Measurements from ENCODE around the gene KY.

The KY gene

GRCh38 chr3:134641671-134642300 is 9.0 kb downstream of the KY start:
- no peak overlapping the region for H3K27ac ChIP-seq (ENCODE audit: low read length)
- no peak overlapping the region for H3K9ac ChIP-seq (ENCODE audit: low read length)
- no peak overlapping the region for H3K4me3 ChIP-seq (ENCODE audit: low read length)
- H3K9me3 ChIP-seq (ENCODE audit: control insufficient read depth, low read depth, low read length): no peaks in the 10 kb centered on the region
- peaks cover 14% of the 10 kb centered on the region for H3K27me3 ChIP-seq (ENCODE audit: control insufficient read depth, insufficient read depth, low read length)
- H3K4me1 ChIP-seq (ENCODE audit: control insufficient read depth, low read depth, low read length): peaks cover 8% of the 10 kb centered on the region
- H3K36me3 ChIP-seq (ENCODE audit: control insufficient read depth, low read depth, low read length): no peaks in the 10 kb centered on the region

GRCh38 chr3:134640872-134641470 is 9.9 kb downstream of the KY start:
- no peaks in the 10 kb centered on the region for H3K9me3 ChIP-seq (ENCODE audit: control insufficient read depth, low read depth, low read length)
- H3K36me3 ChIP-seq (ENCODE audit: control insufficient read depth, low read depth, low read length): no peaks in the 10 kb centered on the region
- no peak overlapping the region for H3K4me3 ChIP-seq (ENCODE audit: low read length)
- no peak overlapping the region for H3K27ac ChIP-seq (ENCODE audit: low read length)
- H3K9ac ChIP-seq (ENCODE audit: low read length): no peak overlapping the region
- H3K4me1 ChIP-seq (ENCODE audit: control insufficient read depth, low read depth, low read length): peaks cover 8% of the 10 kb centered on the region
- H3K27me3 ChIP-seq (ENCODE audit: control insufficient read depth, insufficient read depth, low read length): peaks cover 6% of the 10 kb centered on the region

- H3K36me3 ChIP-seq (ENCODE audit: control insufficient read depth, low read depth, low read length): no peaks in the 10 kb centered on the region
- H3K9ac ChIP-seq (ENCODE audit: low read length): no peak overlapping the region
- no peak overlapping the region for H3K4me3 ChIP-seq (ENCODE audit: low read length)
- H3K27me3 ChIP-seq (ENCODE audit: control insufficient read depth, insufficient read depth, low read length): no peaks in the 10 kb centered on the region
- no peaks in the 10 kb centered on the region for H3K9me3 ChIP-seq (ENCODE audit: control insufficient read depth, low read depth, low read length)
- no peak overlapping the region for H3K27ac ChIP-seq (ENCODE audit: low read length)
- H3K4me1 ChIP-seq (ENCODE audit: control insufficient read depth, low read depth, low read length): peaks cover 8% of the 10 kb centered on the region
Observed at GRCh38 chr3:134640378-134640777, 10.4 kb downstream of the KY start.

- H3K9me3 ChIP-seq (ENCODE audit: control insufficient read depth, low read depth, low read length): no peaks in the 10 kb centered on the region
- H3K27me3 ChIP-seq (ENCODE audit: control insufficient read depth, insufficient read depth, low read length): no peaks in the 10 kb centered on the region
- H3K27ac ChIP-seq (ENCODE audit: low read length): no peak overlapping the region
- no peak overlapping the region for H3K4me3 ChIP-seq (ENCODE audit: low read length)
- H3K4me1 ChIP-seq (ENCODE audit: control insufficient read depth, low read depth, low read length): peaks cover 8% of the 10 kb centered on the region
- H3K9ac ChIP-seq (ENCODE audit: low read length): no peak overlapping the region
- H3K36me3 ChIP-seq (ENCODE audit: control insufficient read depth, low read depth, low read length): no peaks in the 10 kb centered on the region
Observed at GRCh38 chr3:134638385-134639030, 12.3 kb downstream of the KY start.

- H3K36me3 ChIP-seq (ENCODE audit: control insufficient read depth, low read depth, low read length): no peaks in the 10 kb centered on the region
- H3K9ac ChIP-seq (ENCODE audit: low read length): no peak overlapping the region
- no peak overlapping the region for H3K4me3 ChIP-seq (ENCODE audit: low read length)
- no peaks in the 10 kb centered on the region for H3K27me3 ChIP-seq (ENCODE audit: control insufficient read depth, insufficient read depth, low read length)
- H3K27ac ChIP-seq (ENCODE audit: low read length): no peak overlapping the region
- no peaks in the 10 kb centered on the region for H3K9me3 ChIP-seq (ENCODE audit: control insufficient read depth, low read depth, low read length)
- no peaks in the 10 kb centered on the region for H3K4me1 ChIP-seq (ENCODE audit: control insufficient read depth, low read depth, low read length)
Observed at GRCh38 chr3:134636406-134636805, 14.4 kb downstream of the KY start.

GRCh38 chr3:134630506-134630905 is 20.3 kb downstream of the KY start:
- Histone ChIP-seq H3K27ac (ENCODE audit: low read length) (no peak overlapping the region), H3K27me3 (ENCODE audit: control insufficient read depth, insufficient read depth, low read length) (no peaks in the 10 kb centered on the region), H3K9me3 (ENCODE audit: control insufficient read depth, low read depth, low read length) (peaks cover 3% of the 10 kb centered on the region), H3K4me3 (ENCODE audit: low read length) (no peak overlapping the region), H3K36me3 (ENCODE audit: control insufficient read depth, low read depth, low read length) (no peaks in the 10 kb centered on the region), H3K9ac (ENCODE audit: low read length) (no peak overlapping the region), H3K4me1 (ENCODE audit: control insufficient read depth, low read depth, low read length) (no peaks in the 10 kb centered on the region)

- Histone ChIP-seq H3K27me3 (ENCODE audit: control insufficient read depth, insufficient read depth, low read length) (no peaks in the 10 kb centered on the region), H3K9me3 (ENCODE audit: control insufficient read depth, low read depth, low read length) (peaks cover 3% of the 10 kb centered on the region), H3K36me3 (ENCODE audit: control insufficient read depth, low read depth, low read length) (no peaks in the 10 kb centered on the region), H3K9ac (ENCODE audit: low read length) (no peak overlapping the region), H3K27ac (ENCODE audit: low read length) (no peak overlapping the region), H3K4me1 (ENCODE audit: control insufficient read depth, low read depth, low read length) (no peaks in the 10 kb centered on the region), H3K4me3 (ENCODE audit: low read length) (no peak overlapping the region)
Observed at GRCh38 chr3:134628884-134629283, 21.9 kb downstream of the KY start.

GRCh38 chr3:134627831-134628230 is 23.0 kb downstream of the KY start:
- Histone ChIP-seq H3K27ac (ENCODE audit: low read length) (no peak overlapping the region), H3K27me3 (ENCODE audit: control insufficient read depth, insufficient read depth, low read length) (no peaks in the 10 kb centered on the region), H3K36me3 (ENCODE audit: control insufficient read depth, low read depth, low read length) (no peaks in the 10 kb centered on the region), H3K4me3 (ENCODE audit: low read length) (no peak overlapping the region), H3K4me1 (ENCODE audit: control insufficient read depth, low read depth, low read length) (no peaks in the 10 kb centered on the region), H3K9ac (ENCODE audit: low read length) (no peak overlapping the region), H3K9me3 (ENCODE audit: control insufficient read depth, low read depth, low read length) (peaks cover 3% of the 10 kb centered on the region)

GRCh38 chr3:134625885-134626741 is 24.7 kb downstream of the KY start:
- Histone ChIP-seq H3K36me3 (ENCODE audit: control insufficient read depth, low read depth, low read length) (no peaks in the 10 kb centered on the region), H3K27me3 (ENCODE audit: control insufficient read depth, insufficient read depth, low read length) (no peaks in the 10 kb centered on the region), H3K4me3 (ENCODE audit: low read length) (no peak overlapping the region), H3K9ac (ENCODE audit: low read length) (no peak overlapping the region), H3K9me3 (ENCODE audit: control insufficient read depth, low read depth, low read length) (peaks cover 3% of the 10 kb centered on the region), H3K4me1 (ENCODE audit: control insufficient read depth, low read depth, low read length) (no peaks in the 10 kb centered on the region), H3K27ac (ENCODE audit: low read length) (no peak overlapping the region)

GRCh38 chr3:134625462-134625861 is 25.4 kb downstream of the KY start:
- no peaks in the 10 kb centered on the region for H3K36me3 ChIP-seq (ENCODE audit: control insufficient read depth, low read depth, low read length)
- no peaks in the 10 kb centered on the region for H3K27me3 ChIP-seq (ENCODE audit: control insufficient read depth, insufficient read depth, low read length)
- H3K4me3 ChIP-seq (ENCODE audit: low read length): no peak overlapping the region

GRCh38 chr3:134624537-134625287 is 26.1 kb downstream of the KY start:
- H3K27ac ChIP-seq (ENCODE audit: low read length): no peak overlapping the region
- no peaks in the 10 kb centered on the region for H3K9me3 ChIP-seq (ENCODE audit: control insufficient read depth, low read depth, low read length)
- H3K27me3 ChIP-seq (ENCODE audit: control insufficient read depth, insufficient read depth, low read length): no peaks in the 10 kb centered on the region
- H3K36me3 ChIP-seq (ENCODE audit: control insufficient read depth, low read depth, low read length): no peaks in the 10 kb centered on the region
- H3K4me3 ChIP-seq (ENCODE audit: low read length): no peak overlapping the region
- no peaks in the 10 kb centered on the region for H3K4me1 ChIP-seq (ENCODE audit: control insufficient read depth, low read depth, low read length)
- H3K9ac ChIP-seq (ENCODE audit: low read length): no peak overlapping the region

More at GRCh38 chr3:134625462-134625861, 25.4 kb downstream of the KY start:
- Histone ChIP-seq H3K9me3 (ENCODE audit: control insufficient read depth, low read depth, low read length) (no peaks in the 10 kb centered on the region), H3K27ac (ENCODE audit: low read length) (no peak overlapping the region), H3K4me1 (ENCODE audit: control insufficient read depth, low read depth, low read length) (no peaks in the 10 kb centered on the region), H3K9ac (ENCODE audit: low read length) (no peak overlapping the region)

Data from iPS-18a (cell line).